ENCODE results near the gene EFEMP1.

EFEMP1 gene

DNA sequence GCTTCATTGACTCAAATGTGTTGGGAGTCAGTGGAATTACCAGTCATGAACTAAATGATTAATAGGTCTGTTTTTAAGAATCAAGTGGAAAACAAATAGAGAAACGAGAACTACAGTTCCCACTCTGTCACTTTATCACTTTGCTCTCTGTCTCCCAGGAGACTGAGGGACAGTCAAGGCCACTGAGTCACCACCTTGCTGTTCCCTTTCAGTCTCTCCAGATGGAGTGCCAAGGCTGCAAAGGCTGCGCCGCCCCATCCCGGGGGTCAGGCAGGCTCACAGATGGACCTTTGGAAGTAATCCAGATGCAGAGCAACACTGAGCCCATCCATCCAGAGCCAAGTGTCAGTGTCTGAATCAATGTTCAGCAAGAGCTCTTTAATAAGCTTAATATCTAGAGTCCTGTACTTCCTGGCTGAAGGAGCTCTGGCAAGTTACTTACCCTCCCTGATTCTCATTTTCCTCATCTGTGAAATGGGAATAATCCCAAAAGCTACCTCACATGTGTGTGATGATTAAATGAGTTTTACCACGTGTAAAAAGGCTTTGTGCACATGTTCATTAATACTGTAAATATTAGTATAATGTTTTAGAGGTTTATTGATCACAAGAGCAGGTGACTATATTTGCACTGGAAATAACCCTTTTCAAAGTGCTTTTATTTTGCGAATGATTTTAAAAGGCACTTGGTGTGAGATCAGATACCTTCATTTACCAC is 43.0 kb upstream of the EFEMP1 start:
- no peaks in the 10 kb centered on the region for H3K4me1 ChIP-seq (ENCODE audit: insufficient read depth, low read length)
- DNase-seq: no peak
- H3K27me3 ChIP-seq (ENCODE audit: insufficient read depth, low read length, poor library complexity): peaks cover 3% of the 10 kb centered on the region
- no peaks in the 10 kb centered on the region for H4K20me1 ChIP-seq (ENCODE audit: insufficient read depth, low read length)
- no peak overlapping the region for H3K4me2 ChIP-seq (ENCODE audit: insufficient read depth, low read length)
- no peaks in the 10 kb centered on the region for H3K79me2 ChIP-seq (ENCODE audit: insufficient read depth, low read length)
- H2AFZ ChIP-seq (ENCODE audit: low read depth, low read length): no peak overlapping the region
- no peak overlapping the region for H3K4me3 ChIP-seq (ENCODE audit: low read depth in 1 of 2, low read length in 2 of 2)
- no peak for ATAC-seq (ENCODE audit: insufficient read depth, low read depth)
- TF ChIP-seq, protein P1, sequence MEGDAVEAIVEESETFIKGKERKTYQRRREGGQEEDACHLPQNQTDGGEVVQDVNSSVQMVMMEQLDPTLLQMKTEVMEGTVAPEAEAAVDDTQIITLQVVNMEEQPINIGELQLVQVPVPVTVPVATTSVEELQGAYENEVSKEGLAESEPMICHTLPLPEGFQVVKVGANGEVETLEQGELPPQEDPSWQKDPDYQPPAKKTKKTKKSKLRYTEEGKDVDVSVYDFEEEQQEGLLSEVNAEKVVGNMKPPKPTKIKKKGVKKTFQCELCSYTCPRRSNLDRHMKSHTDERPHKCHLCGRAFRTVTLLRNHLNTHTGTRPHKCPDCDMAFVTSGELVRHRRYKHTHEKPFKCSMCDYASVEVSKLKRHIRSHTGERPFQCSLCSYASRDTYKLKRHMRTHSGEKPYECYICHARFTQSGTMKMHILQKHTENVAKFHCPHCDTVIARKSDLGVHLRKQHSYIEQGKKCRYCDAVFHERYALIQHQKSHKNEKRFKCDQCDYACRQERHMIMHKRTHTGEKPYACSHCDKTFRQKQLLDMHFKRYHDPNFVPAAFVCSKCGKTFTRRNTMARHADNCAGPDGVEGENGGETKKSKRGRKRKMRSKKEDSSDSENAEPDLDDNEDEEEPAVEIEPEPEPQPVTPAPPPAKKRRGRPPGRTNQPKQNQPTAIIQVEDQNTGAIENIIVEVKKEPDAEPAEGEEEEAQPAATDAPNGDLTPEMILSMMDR (IDR thresholded peaks at IDR 0.05; ENCODE audit: borderline replicate concordance, extremely low read depth, low read length, poor library complexity, severe bottlenecking): no peak
- no peak for TF ChIP-seq EZH2 (IDR thresholded peaks at IDR 0.05; ENCODE audit: borderline replicate concordance, low read depth, low read length, severe bottlenecking)
- no peak overlapping the region for H3K27ac ChIP-seq (ENCODE audit: low read length)
- no peak overlapping the region for H3K9ac ChIP-seq (ENCODE audit: low read depth, low read length)
- no peaks in the 10 kb centered on the region for H3K36me3 ChIP-seq (ENCODE audit: insufficient read depth, low read length)
- no peaks in the 10 kb centered on the region for H3K9me3 ChIP-seq (ENCODE audit: insufficient read depth, low read length, severe bottlenecking)

DNA sequence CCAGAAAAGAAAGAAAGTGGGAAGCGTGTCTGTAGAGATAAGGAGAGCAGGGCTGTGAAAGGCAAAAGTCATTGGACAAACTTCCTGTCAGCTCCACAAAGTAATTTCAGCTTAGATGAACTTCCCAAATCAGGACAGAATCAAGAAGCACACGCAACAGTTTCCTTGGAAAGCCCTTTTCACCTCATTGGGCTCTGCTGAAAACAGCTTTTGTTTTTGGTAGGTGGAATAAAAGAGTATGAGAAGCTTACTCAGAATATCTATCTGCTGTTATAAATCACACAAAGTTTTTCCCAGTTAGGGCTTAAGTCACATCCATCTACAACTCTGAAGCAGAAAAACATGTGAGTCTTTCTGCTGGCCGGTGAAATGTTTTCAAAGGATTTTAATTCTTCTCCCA is 42.4 kb upstream of the EFEMP1 start:
- no peaks in the 10 kb centered on the region for H3K36me3 ChIP-seq (ENCODE audit: insufficient read depth, low read length)
- no peaks in the 10 kb centered on the region for H3K9me3 ChIP-seq (ENCODE audit: insufficient read depth, low read length, severe bottlenecking)
- H2AFZ ChIP-seq (ENCODE audit: low read depth, low read length): no peak overlapping the region
- H3K27me3 ChIP-seq (ENCODE audit: insufficient read depth, low read length, poor library complexity): peaks cover 3% of the 10 kb centered on the region
- no peaks in the 10 kb centered on the region for H3K4me1 ChIP-seq (ENCODE audit: insufficient read depth, low read length)
- no peak overlapping the region for H3K4me3 ChIP-seq (ENCODE audit: low read depth in 1 of 2, low read length in 2 of 2)
- no peak for ATAC-seq (ENCODE audit: insufficient read depth, low read depth)
- TF ChIP-seq, protein P1 (IDR thresholded peaks at IDR 0.05; ENCODE audit: borderline replicate concordance, extremely low read depth, low read length, poor library complexity, severe bottlenecking): no peak
- TF ChIP-seq EZH2 (IDR thresholded peaks at IDR 0.05; ENCODE audit: borderline replicate concordance, low read depth, low read length, severe bottlenecking): no peak
- no peaks in the 10 kb centered on the region for H4K20me1 ChIP-seq (ENCODE audit: insufficient read depth, low read length)
- H3K9ac ChIP-seq (ENCODE audit: low read depth, low read length): no peak overlapping the region
- no peak overlapping the region for H3K4me2 ChIP-seq (ENCODE audit: insufficient read depth, low read length)
- DNase-seq: no peak
- H3K79me2 ChIP-seq (ENCODE audit: insufficient read depth, low read length): no peaks in the 10 kb centered on the region
- no peak overlapping the region for H3K27ac ChIP-seq (ENCODE audit: low read length)

DNA sequence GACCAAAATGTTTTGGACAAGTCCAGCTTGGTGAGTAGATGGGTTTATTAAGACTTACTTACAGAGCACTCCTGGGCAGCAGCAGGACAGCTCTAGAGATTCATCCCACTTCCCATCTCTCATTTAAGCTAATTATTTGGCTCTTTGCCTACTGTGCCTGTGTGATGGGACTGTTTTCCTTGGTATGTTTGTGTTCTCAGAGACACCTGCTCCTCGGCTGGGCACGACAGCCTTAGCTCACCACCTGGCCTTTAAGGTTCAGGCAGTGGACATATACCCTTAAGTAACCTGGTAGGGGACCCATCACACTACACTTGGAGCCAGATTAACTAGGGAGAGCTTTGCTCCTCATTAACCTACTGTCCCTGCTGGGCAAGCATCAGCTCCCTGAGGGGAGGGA is 41.7 kb upstream of the EFEMP1 start:
- H3K36me3 ChIP-seq (ENCODE audit: insufficient read depth, low read length): no peaks in the 10 kb centered on the region
- no peaks in the 10 kb centered on the region for H4K20me1 ChIP-seq (ENCODE audit: insufficient read depth, low read length)
- no peak overlapping the region for H3K27ac ChIP-seq (ENCODE audit: low read length)
- no peak overlapping the region for H3K4me2 ChIP-seq (ENCODE audit: insufficient read depth, low read length)
- H3K79me2 ChIP-seq (ENCODE audit: insufficient read depth, low read length): no peaks in the 10 kb centered on the region
- no peak for ATAC-seq (ENCODE audit: insufficient read depth, low read depth)
- H3K4me1 ChIP-seq (ENCODE audit: insufficient read depth, low read length): no peaks in the 10 kb centered on the region
- no peaks in the 10 kb centered on the region for H3K9me3 ChIP-seq (ENCODE audit: insufficient read depth, low read length, severe bottlenecking)
- H3K9ac ChIP-seq (ENCODE audit: low read depth, low read length): no peak overlapping the region
- no peak for DNase-seq
- no peak overlapping the region for H2AFZ ChIP-seq (ENCODE audit: low read depth, low read length)
- H3K27me3 ChIP-seq (ENCODE audit: insufficient read depth, low read length, poor library complexity): peaks cover 3% of the 10 kb centered on the region
- no peak overlapping the region for H3K4me3 ChIP-seq (ENCODE audit: low read depth in 1 of 2, low read length in 2 of 2)
- TF ChIP-seq EZH2 (IDR thresholded peaks at IDR 0.05; ENCODE audit: borderline replicate concordance, low read depth, low read length, severe bottlenecking): no peak
- TF ChIP-seq, protein P1 (IDR thresholded peaks at IDR 0.05; ENCODE audit: borderline replicate concordance, extremely low read depth, low read length, poor library complexity, severe bottlenecking): no peak

Data from DND-41 (cell line).